GM19328 (cell line): ENCODE data around the gene BAG2.

ENCODE experiments used
- ATAC-seq: cut with Tn5 transposase; IDR thresholded peaks from one replicate; pipeline ENCODE4 v1.9.1; 2021; ENCODE audit warnings: mild to moderate bottlenecking, moderate library complexity; ENCODE audit not compliant: unreplicated experiment

BAG2 gene

DNA sequence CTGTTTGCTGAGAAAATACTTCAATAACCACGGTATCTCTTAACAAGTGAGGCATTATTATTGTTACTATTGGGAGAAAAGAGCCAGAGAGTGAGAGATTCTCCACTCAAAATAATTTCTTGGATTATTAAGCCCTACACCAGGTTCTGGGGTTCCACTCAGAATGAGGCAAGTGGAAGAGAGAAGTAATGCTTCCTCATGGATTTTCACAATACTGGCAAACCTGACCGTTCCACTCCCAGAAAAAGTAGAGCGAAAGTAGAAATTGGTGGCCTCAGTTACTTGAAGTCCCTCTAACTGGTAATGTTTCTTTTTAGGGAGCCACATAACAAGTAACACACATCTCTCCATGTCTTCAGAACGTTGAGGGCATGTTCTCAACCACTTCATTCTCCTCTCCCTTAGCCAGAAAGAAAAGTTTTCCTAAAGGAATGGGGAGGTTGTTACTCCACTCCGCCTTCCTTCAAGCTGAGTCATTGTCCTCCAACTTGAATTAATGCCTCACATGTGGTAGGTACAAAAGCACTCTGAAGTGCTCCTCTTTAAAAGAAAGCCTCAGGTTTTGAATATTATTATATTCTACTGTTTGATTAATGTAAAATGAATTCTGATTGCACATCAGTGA lies 1.9 kb downstream of the BAG2 start:
- ATAC-seq = no peak

GRCh38 chr6:57174511-57174907 lies 2.4 kb downstream of the BAG2 start:
- no peak for ATAC-seq

DNA sequence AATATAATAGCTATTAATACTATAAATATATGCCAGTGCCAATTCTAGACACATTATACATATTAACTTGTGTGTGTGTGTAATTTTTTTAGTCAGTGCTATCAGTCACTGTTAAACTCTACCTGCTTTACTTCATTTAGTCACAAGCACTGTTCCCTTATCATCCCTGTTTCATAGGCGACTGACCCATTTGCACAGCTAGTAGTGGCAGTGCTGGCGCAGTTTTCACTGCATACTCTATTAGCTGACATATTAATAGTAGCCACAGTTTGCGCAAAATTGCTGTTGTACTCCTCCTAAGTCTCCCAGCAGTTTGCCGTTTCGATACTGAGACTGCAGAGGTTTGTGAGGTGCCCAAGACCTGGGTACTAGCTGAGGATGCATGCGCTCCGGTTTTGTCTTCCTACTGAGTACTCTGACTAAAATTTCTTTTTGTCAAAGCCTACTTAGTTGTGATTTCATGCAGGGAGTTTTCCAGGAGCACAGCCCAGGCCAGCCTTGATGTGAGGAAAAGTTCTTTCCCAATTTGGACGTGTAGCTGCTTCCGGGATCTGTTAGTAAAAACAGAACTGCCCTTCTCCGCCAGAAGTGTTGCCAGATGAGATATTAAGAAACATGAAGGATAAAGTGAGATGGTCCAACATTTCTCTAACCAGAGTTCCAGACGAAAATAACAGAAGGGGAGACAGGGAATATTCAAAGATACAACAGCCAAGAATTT lies 5.6 kb downstream of the BAG2 start:
- ATAC-seq = no peak

DNA sequence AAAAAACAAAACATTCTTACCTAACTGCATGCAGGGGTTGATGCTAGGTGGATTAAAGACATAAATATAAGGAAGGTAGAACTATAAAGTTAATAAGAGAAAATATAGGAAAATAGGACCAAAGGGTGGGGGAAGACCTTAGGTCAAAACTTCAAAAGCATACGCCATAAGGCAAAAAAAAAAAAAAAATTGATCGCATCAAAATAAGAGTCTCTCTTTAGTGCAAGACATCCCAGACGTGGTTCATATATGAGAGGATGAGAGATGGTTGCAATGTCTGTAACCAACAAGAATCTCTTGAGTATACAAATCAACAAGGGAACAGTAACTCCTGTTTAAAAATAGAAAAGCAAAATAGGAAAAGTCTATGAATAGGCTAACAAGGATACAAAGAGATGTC lies 8.5 kb downstream of the BAG2 start:
- ATAC-seq = no peak

DNA sequence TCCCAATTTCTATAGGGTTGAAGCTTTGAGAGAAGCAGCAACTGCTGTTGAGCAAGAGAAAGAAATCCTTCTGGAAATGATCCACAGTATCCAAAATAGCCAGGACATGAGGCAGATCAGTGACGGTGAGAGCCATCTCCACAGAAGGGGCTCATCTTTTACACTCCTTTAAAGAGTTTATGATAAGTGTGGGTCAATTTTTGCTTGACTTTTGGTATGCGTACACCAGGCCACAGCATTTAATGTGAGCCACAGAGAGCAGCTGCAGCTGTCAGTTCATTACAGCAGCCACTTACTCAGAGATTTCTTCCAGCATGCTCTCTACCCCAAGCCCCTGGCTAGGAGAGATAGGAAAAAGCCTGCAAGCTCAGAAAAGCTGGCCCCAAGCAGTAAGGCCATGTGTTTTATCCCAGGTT lies 9.9 kb downstream of the BAG2 start:
- ATAC-seq = no peak

DNA sequence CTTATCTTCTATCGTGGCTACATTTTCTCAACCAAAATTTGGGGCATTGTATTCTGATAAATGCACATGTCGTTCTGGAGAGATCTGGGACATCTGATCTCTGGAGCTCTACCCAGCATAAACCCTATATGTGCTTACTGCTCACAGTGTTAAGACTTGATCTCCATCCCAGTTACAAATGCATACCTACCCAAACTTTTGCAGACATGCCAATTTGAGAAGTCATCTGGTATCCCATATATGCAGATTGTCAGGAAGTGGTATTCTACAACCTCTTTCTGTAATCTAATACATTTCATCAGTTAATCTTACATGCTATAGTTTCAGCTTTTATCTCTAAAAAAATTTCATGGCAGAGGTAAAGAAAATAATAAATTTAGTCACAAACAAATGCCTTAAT lies 11.2 kb downstream of the BAG2 start:
- no peak for ATAC-seq

DNA sequence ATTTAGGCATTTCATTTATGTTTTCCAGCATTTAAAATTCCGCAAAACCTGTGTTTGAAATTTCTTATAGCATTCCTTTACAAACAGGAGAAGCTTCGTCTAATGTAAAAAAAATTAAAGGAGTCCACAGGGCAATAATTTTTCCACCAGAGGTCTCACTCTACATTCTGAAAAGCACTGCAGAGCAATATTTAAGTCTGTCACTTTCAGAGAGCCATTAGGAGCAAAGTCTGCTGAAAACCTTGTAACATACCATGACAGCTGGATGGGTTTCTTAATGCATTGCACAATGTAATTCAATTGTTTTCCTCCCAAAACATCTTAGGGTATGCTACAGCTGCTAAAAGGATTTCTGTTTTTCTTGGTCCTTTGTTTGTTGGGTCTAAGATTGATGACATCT lies 18.0 kb downstream of the BAG2 start:
- no peak for ATAC-seq

DNA sequence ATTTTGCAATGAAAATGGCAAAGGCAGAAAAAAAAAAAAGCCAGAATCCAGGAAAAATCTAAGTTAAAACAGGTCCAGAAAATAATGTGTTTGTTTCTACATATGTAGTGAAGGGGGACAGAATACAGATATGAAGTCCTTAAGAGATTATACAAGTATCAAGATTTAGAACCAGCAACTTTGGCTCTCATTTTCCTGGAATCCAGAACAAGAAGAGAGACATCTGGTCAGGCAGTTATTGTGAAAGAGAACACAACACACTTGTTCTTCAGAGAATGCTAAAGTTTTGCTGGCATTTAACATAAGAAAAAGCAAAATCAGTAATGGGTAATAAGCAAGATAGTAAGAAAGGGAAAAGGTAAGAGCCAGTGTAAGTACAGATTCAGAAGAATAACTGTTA lies 21.1 kb downstream of the BAG2 start:
- no peak for ATAC-seq

DNA sequence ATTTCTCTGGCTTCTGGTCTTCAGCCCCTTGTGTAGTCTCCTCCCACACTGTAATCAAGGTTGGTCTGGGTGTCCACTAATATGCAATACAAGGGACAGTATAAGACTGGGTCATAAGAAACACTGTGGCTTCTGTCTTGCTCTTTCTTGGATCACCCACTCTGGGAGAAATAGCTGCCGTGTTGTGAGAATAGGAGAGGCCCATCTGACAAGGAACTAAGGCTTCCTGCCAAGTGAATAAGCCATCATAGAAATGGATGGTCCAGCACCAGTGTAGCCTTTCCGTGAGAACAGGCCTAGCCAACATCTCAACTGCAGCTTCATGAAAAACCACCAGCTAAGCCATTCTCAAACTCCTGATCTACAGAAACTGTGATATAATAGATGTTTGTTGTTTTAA lies 23.3 kb downstream of the BAG2 start:
- no peak for ATAC-seq

GRCh38 chr6:57198926-57199636 lies 27.0 kb downstream of the BAG2 start:
- ATAC-seq = no peak

DNA sequence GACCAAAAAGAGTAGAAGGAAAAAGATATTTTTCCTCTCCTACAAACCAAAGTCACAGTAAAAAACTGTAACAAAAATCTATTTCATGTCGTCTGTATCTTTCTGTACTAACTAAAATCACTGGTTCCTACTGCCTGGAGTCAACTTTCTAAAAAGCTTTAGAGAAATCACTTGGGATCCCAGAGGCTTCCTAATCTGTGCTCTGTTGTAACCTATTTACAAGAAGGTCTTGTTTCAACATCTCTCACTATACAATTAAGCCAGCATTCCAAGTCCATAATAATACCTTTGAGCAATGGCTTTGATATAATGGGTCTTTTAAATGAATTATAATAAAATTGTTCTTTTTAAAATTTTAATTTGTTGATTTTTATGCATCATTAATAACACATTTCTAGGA lies 29.6 kb downstream of the BAG2 start:
- ATAC-seq = no peak

- ATAC-seq = no peak
Measured at GRCh38 chr6:57205550-57206328, 33.6 kb downstream of the BAG2 start.

GRCh38 chr6:57207141-57207540 lies 35.0 kb downstream of the BAG2 start:
- ATAC-seq = no peak

DNA sequence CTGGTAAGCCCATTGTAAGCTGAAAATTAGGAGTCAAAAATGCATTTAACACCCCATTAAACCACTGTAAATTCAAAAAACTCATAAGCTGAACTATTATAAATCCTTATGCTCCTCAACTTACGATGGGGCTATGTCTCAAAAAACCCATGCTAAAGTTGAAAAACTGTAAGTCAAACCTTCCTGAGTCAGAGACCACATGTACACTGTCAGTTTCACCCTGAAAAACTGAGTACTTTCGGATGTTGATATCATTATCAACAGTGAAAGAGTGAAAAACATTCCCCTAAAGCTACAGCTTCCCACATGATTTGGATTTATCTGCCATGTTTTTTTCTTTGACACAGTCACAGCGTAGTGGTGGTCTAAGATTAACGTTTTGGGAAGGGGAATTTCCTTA lies 35.7 kb downstream of the BAG2 start:
- no peak for ATAC-seq

GRCh38 chr6:57209030-57209429 lies 36.9 kb downstream of the BAG2 start:
- no peak for ATAC-seq

- ATAC-seq = no peak
Measured at GRCh38 chr6:57210060-57210459, 37.9 kb downstream of the BAG2 start.

- no peak for ATAC-seq
Measured at GRCh38 chr6:57215260-57215659, 43.1 kb downstream of the BAG2 start.

DNA sequence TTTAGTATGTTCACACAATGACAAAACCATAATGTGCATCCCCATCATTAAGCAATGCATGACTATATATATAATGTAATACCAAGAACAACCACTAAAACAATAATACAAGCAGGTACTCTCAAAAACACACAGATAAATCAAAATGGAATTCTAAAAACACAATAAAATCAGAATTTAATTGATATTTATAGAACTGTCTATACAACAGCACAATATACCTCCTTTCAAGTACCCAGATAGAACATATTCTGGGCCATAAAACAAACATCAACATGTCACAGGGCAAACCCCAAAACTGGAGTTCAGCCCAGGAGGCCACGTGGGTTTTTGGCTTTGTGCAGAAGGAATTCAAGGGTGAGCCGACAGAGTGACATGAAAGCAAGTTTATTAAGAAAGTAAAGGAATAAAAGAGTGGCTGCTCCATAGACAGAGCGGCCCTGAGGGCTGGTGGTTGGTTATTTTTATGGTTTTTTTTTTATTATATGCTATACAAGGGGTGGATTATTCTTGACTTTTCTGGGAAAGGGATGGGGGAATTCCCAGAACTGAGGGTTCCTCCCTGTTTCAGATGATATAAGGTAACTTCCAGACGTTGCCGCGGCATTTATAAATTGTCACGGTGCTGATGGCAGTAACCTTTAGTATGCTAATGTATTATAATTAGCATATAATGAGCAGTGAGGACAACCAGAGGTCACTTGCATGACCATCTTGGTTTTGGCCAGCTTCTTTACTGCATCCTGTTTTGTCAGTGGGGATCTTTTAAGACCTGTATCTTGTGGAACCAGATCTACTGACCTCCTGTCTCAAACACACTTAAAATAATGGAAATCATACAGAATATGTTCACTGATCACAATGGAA lies 44.3 kb downstream of the BAG2 start:
- no peak for ATAC-seq

DNA sequence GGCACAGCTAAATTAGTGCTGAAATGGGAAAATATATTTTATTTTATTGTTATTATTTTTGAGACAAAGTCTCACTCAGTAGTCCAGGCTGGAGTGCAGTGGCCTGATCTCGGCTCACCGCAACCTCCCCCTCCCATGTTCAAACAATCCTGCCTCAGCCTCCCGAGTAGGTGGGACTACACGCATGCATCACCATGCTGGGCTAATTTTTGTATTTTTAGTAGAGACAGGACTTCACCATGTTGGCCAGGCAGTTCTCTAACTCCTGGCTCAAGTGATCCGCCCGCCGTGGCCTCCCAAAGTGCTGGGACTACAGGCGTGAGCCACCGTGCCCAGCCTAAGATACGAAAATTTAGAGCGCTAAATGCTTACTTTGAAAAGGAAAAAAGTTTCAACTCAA lies 45.1 kb downstream of the BAG2 start:
- no peak for ATAC-seq

GRCh38 chr6:57220083-57220703 lies 48.1 kb downstream of the BAG2 start:
- no peak for ATAC-seq
